NCI-H146 treated with DMSO at 0.1 percent for 48 hours (cell line): ENCODE measurements around the gene KCNV2.
"Not testable (repeated sequence)": the region's sequence is repeated elsewhere in the genome, so short reads cannot be mapped to it uniquely, and the experiment has no call there.

Experiments
- DNase-seq: peaks from one replicate; lab custom pipeline; 2025; ENCODE audit not compliant: unreplicated experiment; lab: John Stamatoyannopoulos, UW

Gene KCNV2

GRCh38 chr9:2717385-2717784 lies at the start of gene KCNV2:
KCNV2 (plus strand) TSS chr9:2717510; CDS start chr9:2717740, 230 bp downstream.
- no peak for DNase-seq

- no peak for DNase-seq
Measured at GRCh38 chr9:2673161-2673560, 44.1 kb upstream of the KCNV2 start.

GRCh38 chr9:2674141-2674824 lies 43.0 kb upstream of the KCNV2 start:
- no peak for DNase-seq

GRCh38 chr9:2675834-2676233 lies 41.5 kb upstream of the KCNV2 start:
- DNase-seq = no peak

GRCh38 chr9:2676466-2676865 lies 40.8 kb upstream of the KCNV2 start:
- peak; percentile 28 for DNase-seq

- DNase-seq = peak; percentile 4
Measured at GRCh38 chr9:2677915-2678889, 39.1 kb upstream of the KCNV2 start.

- no peak for DNase-seq
Measured at GRCh38 chr9:2679011-2679410, 38.3 kb upstream of the KCNV2 start.

- peak; percentile 93 for DNase-seq
Measured at GRCh38 chr9:2681981-2682380, 35.3 kb upstream of the KCNV2 start.

GRCh38 chr9:2686911-2687310 lies 30.4 kb upstream of the KCNV2 start:
- DNase-seq = no peak

- DNase-seq = no peak
Measured at GRCh38 chr9:2688636-2689035, 28.7 kb upstream of the KCNV2 start.

- no peak for DNase-seq
Measured at GRCh38 chr9:2691212-2691611, 26.1 kb upstream of the KCNV2 start.

- DNase-seq = no peak
Measured at GRCh38 chr9:2691626-2692025, 25.7 kb upstream of the KCNV2 start.

- DNase-seq = no peak
Measured at GRCh38 chr9:2693056-2693455, 24.3 kb upstream of the KCNV2 start.

- DNase-seq = no peak
Measured at GRCh38 chr9:2697492-2697891, 19.8 kb upstream of the KCNV2 start.

- no peak for DNase-seq
Measured at GRCh38 chr9:2700398-2700797, 16.9 kb upstream of the KCNV2 start.

GRCh38 chr9:2700909-2701550 lies 16.3 kb upstream of the KCNV2 start:
- DNase-seq = no peak

- no peak for DNase-seq
Measured at GRCh38 chr9:2704504-2704903, 12.8 kb upstream of the KCNV2 start.

- not testable (repeated sequence) for DNase-seq
Measured at GRCh38 chr9:2707256-2707655, 10.1 kb upstream of the KCNV2 start.

GRCh38 chr9:2709645-2710101 lies 7.6 kb upstream of the KCNV2 start:
- no peak for DNase-seq

GRCh38 chr9:2711716-2712115 lies 5.6 kb upstream of the KCNV2 start:
- no peak for DNase-seq

GRCh38 chr9:2718001-2718697 lies 839 bp downstream of the KCNV2 start:
- no peak for DNase-seq
